NCI-H460 (cell line): Measurements from ENCODE around the gene SMYD3. TPM values are rescaled to one million over a fixed set of nuclear protein-coding genes. Genes with fewer than 3 reads are reported as not detected.
"Not testable (repeated sequence)": the region's sequence is repeated elsewhere in the genome, so short reads cannot be mapped to it uniquely, and the experiment has no call there.

ENCODE experiments used
- DNase-seq: peaks from one replicate; pipeline ENCODE4 v3.0.0-alpha.2; 2016; ENCODE audit warnings: low read depth; ENCODE audit errors: extremely low read depth
- total RNA-seq: library from RNA; depleted of rRNA; stranded (reverse); fragments of >200 nt; shearing (Covaris generic); gene quantifications from 2 replicates; pipeline ENCODE4 v1.2.3, GENCODE V29; 2014

The SMYD3 gene
- total RNA-seq, 1 experiment from 2014 or later: 348 TPM

- DNase-seq: no peak
These were observed 523.6 kb downstream of the SMYD3 start for GRCh38 chr1:245983294-245983967.

- DNase-seq: no peak
These were observed 527.5 kb downstream of the SMYD3 start for GRCh38 chr1:245979589-245979988.

- DNase-seq: no peak
These were observed 528.2 kb downstream of the SMYD3 start for GRCh38 chr1:245978915-245979314.

- DNase-seq: no peak
These were observed 534.6 kb downstream of the SMYD3 start for GRCh38 chr1:245972476-245972875.

- no peak for DNase-seq
These were observed 535.4 kb downstream of the SMYD3 start for GRCh38 chr1:245971711-245972085.

GRCh38 chr1:245971076-245971710 lies 535.9 kb downstream of the SMYD3 start:
- not testable (repeated sequence) for DNase-seq

- no peak for DNase-seq
These were observed 537.8 kb downstream of the SMYD3 start for GRCh38 chr1:245969283-245969682.

GRCh38 chr1:245968775-245969174 lies 538.3 kb downstream of the SMYD3 start:
- no peak for DNase-seq

GRCh38 chr1:245965398-245965797 lies 541.7 kb downstream of the SMYD3 start:
- DNase-seq: no peak

GRCh38 chr1:245963649-245964048 lies 543.4 kb downstream of the SMYD3 start:
- DNase-seq: no peak

- no peak for DNase-seq
These were observed 544.6 kb downstream of the SMYD3 start for GRCh38 chr1:245962453-245962852.

- DNase-seq: no peak
These were observed 545.9 kb downstream of the SMYD3 start for GRCh38 chr1:245961137-245961540.

- no peak for DNase-seq
These were observed 546.9 kb downstream of the SMYD3 start for GRCh38 chr1:245960171-245960570.

GRCh38 chr1:245958016-245958415 lies 549.1 kb downstream of the SMYD3 start:
- no peak for DNase-seq

GRCh38 chr1:245957427-245957826 lies 549.7 kb downstream of the SMYD3 start:
- no peak for DNase-seq

- no peak for DNase-seq
These were observed 550.9 kb downstream of the SMYD3 start for GRCh38 chr1:245956225-245956624.

- no peak for DNase-seq
These were observed 553.0 kb downstream of the SMYD3 start for GRCh38 chr1:245953876-245954660.

GRCh38 chr1:245952383-245953026 lies 554.6 kb downstream of the SMYD3 start:
- no peak for DNase-seq

- no peak for DNase-seq
These were observed 558.3 kb downstream of the SMYD3 start for GRCh38 chr1:245948786-245949185.

- DNase-seq: no peak
These were observed 560.2 kb downstream of the SMYD3 start for GRCh38 chr1:245946905-245947304.

- not testable (repeated sequence) for DNase-seq
These were observed 561.9 kb downstream of the SMYD3 start for GRCh38 chr1:245945136-245945535.
